Adrenal gland (tissue), 5 donors: ENCODE data around the gene LPAR2.

ENCODE experiments used
- CTCF ChIP-seq, 6 experiments: fragments of 450-650 bp in 4 of 6; fragments of 200-600 bp in 2 of 6; sonication (generic) in 1 of 6; IDR thresholded peaks; 1 replicate in 5 of 6; 2 replicates in 1 of 6; pipeline versions ENCODE4 v1.5.1 to v1.8.0; 2016 to 2021; ENCODE audit warnings: antibody characterized with exemption in 6 of 6, mild to moderate bottlenecking in 2 of 6, moderate library complexity in 1 of 6
- POLR2A ChIP-seq, 2 donors: fragments of 450-650 bp; IDR thresholded peaks; one replicate each; pipeline ENCODE4 v1.6.1; 2017; ENCODE audit warnings: antibody characterized with exemption in 2 of 2, mild to moderate bottlenecking in 2 of 2, moderate library complexity in 1 of 2
- donor health status: DM: no; HTN: no; CAD: no.

GRCh38 chr19:19575411-19575810, 52.6 kb downstream of the LPAR2 start:
- TF ChIP-seq CTCF (IDR thresholded peaks at IDR 0.05) (no peak), POLR2A (IDR thresholded peaks at IDR 0.05) (no peak)
